ENCODE results near the gene USP28.

Gene USP28

GRCh38 chr11:113876074-113876797, 864 bp upstream of the USP28 start:
- DNase-seq, result no peak

GRCh38 chr11:113874581-113875233, 665 bp downstream of the USP28 start:
- DNase-seq, result no peak

GRCh38 chr11:113874096-113874495, 1.3 kb downstream of the USP28 start:
- no peak for DNase-seq

GRCh38 chr11:113873236-113873626, 2.1 kb downstream of the USP28 start:
- DNase-seq, result no peak

- DNase-seq, result no peak
Observed at GRCh38 chr11:113871336-113871735, 4.0 kb downstream of the USP28 start.

GRCh38 chr11:113867843-113868503, 7.4 kb downstream of the USP28 start:
- DNase-seq, result no peak

- no peak for DNase-seq
Observed at GRCh38 chr11:113865873-113866272, 9.5 kb downstream of the USP28 start.

GRCh38 chr11:113864410-113864809, 11.0 kb downstream of the USP28 start:
- no peak for DNase-seq

- DNase-seq, result no peak
Observed at GRCh38 chr11:113862435-113862834, 12.9 kb downstream of the USP28 start.

- DNase-seq, result no peak
Observed at GRCh38 chr11:113859665-113860064, 15.7 kb downstream of the USP28 start.

- DNase-seq, result no peak
Observed at GRCh38 chr11:113856966-113857759, 18.2 kb downstream of the USP28 start.

- DNase-seq, result no peak
Observed at GRCh38 chr11:113855803-113856202, 19.6 kb downstream of the USP28 start.

GRCh38 chr11:113850188-113850587, 25.2 kb downstream of the USP28 start:
- DNase-seq, result no peak

GRCh38 chr11:113849713-113850112, 25.7 kb downstream of the USP28 start:
- DNase-seq, result no peak

- no peak for DNase-seq
Observed at GRCh38 chr11:113847580-113847979, 27.8 kb downstream of the USP28 start.

- no peak for DNase-seq
Observed at GRCh38 chr11:113847111-113847510, 28.3 kb downstream of the USP28 start.

- DNase-seq, result no peak
Observed at GRCh38 chr11:113841691-113842090, 33.7 kb downstream of the USP28 start.

GRCh38 chr11:113840932-113841664, 34.3 kb downstream of the USP28 start:
- DNase-seq, result no peak

- no peak for DNase-seq
Observed at GRCh38 chr11:113839842-113840241, 35.5 kb downstream of the USP28 start.

GRCh38 chr11:113838005-113838404, 37.4 kb downstream of the USP28 start:
- DNase-seq, result no peak

GRCh38 chr11:113835306-113835705, 40.1 kb downstream of the USP28 start:
- DNase-seq, result no peak

- no peak for DNase-seq
Observed at GRCh38 chr11:113833151-113833550, 42.2 kb downstream of the USP28 start.

GRCh38 chr11:113831314-113831713, 44.1 kb downstream of the USP28 start:
- DNase-seq, result no peak

Measured in NCI-H1436 treated with DMSO at 0.1 percent for 48 hours (cell line).